Measurements from ENCODE around the gene ANKUB1.
A peak's percentile ranks its signal among the peaks of the same experiment; 100 is the strongest.

The ANKUB1 gene

DNA sequence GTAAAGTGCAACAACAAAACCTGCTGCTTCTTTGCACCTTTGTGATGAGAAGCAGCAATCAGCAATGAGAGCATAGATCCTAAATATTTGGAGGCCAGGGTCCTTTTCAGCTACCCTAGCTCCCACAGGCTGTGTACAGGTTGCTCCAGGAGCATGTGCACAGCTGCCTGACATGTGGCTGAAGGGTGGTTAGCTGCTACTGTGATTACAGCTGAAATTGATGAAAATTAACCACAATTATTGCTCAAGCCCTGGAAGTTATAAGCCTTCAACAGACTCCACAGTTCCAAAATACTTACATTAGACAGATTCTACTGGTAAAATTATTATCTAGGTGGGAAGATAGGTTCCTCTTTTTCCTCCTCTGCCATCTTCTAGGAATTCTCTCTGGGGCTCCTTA is 68.6 kb downstream of the ANKUB1 start:
- no peak overlapping the region for H3K4me2 ChIP-seq (ENCODE audit: low read length)
- no peaks in the 10 kb centered on the region for H3K27me3 ChIP-seq (ENCODE audit: control insufficient read depth, insufficient read depth, low read length)
- H3K9me3 ChIP-seq (ENCODE audit: control insufficient read depth, low read length) = no peaks in the 10 kb centered on the region
- H3K36me3 ChIP-seq (ENCODE audit: control insufficient read depth, insufficient read depth, low read length) = no peaks in the 10 kb centered on the region
- no peak overlapping the region for H3K9ac ChIP-seq
- no peak overlapping the region for H2AFZ ChIP-seq
- H3K27ac ChIP-seq = no peak overlapping the region
- no peaks in the 10 kb centered on the region for H3K79me2 ChIP-seq
- TF ChIP-seq, protein P1, sequence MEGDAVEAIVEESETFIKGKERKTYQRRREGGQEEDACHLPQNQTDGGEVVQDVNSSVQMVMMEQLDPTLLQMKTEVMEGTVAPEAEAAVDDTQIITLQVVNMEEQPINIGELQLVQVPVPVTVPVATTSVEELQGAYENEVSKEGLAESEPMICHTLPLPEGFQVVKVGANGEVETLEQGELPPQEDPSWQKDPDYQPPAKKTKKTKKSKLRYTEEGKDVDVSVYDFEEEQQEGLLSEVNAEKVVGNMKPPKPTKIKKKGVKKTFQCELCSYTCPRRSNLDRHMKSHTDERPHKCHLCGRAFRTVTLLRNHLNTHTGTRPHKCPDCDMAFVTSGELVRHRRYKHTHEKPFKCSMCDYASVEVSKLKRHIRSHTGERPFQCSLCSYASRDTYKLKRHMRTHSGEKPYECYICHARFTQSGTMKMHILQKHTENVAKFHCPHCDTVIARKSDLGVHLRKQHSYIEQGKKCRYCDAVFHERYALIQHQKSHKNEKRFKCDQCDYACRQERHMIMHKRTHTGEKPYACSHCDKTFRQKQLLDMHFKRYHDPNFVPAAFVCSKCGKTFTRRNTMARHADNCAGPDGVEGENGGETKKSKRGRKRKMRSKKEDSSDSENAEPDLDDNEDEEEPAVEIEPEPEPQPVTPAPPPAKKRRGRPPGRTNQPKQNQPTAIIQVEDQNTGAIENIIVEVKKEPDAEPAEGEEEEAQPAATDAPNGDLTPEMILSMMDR (IDR thresholded peaks at IDR 0.05) = no peak
- H3K4me3 ChIP-seq (ENCODE audit: low read depth, low read length) = no peak overlapping the region
- H3K4me1 ChIP-seq = no peaks in the 10 kb centered on the region

DNA sequence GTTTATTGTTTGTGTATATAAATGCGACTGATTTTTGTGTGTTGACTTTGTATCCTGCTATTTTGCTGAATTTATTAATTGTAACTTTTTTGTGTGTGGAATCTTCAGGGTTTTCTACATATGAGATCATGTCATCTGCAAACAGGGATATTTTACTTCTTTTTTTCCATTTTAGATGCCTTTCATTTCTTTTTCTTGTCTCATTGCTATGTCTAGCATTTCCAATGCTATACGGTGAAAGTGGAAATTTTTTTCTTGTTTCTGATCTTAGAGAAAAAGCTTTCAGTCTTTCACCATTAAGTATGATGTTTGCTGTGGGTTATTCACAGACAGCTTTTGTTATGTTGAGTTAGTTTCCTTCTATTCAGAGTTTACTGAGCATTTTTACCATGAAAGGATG is 71.4 kb downstream of the ANKUB1 start:
- H3K4me1 ChIP-seq = peaks cover 4% of the 10 kb centered on the region
- H3K27me3 ChIP-seq (ENCODE audit: control insufficient read depth, insufficient read depth, low read length) = no peaks in the 10 kb centered on the region
- H3K36me3 ChIP-seq (ENCODE audit: control insufficient read depth, insufficient read depth, low read length) = no peaks in the 10 kb centered on the region
- no peak overlapping the region for H2AFZ ChIP-seq
- H3K79me2 ChIP-seq = no peaks in the 10 kb centered on the region
- H3K9ac ChIP-seq = no peak overlapping the region
- no peaks in the 10 kb centered on the region for H3K9me3 ChIP-seq (ENCODE audit: control insufficient read depth, low read length)
- H3K4me2 ChIP-seq (ENCODE audit: low read length) = no peak overlapping the region
- H3K27ac ChIP-seq = no peak overlapping the region
- H3K4me3 ChIP-seq (ENCODE audit: low read depth, low read length) = no peak overlapping the region
- TF ChIP-seq, protein P1 (IDR thresholded peaks at IDR 0.05) = no peak

DNA sequence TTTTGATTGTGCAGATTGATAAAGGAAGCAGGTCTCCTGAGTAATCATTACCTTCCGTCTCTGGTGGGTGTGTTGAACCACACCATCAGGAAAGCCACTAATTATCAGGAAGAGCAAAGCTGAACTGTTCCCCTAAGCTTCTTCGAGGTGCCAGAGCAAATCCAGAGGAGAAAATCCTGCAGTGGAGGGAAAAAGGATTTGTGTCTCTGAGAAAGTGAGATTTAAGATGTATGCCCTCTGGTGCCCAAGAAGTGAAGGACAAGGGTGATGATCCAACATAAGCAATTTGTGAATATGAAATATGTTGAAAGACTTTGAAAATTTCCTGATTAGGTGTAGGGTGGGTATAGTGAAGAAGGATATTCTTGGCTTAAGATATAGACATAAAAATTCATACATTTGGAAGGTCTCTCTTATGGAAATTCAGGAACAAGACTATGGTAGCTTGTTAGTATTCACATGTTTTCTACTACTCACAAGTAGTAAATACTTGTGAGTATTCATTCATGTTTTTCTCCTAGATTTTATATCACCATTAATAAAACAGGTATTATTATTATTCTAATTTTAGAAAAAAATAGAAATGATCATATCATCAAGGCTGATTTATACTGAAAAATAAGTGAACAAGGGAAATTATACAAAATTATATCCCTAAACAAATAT is 74.8 kb downstream of the ANKUB1 start:
- H3K4me1 ChIP-seq = peaks cover 4% of the 10 kb centered on the region
- H3K4me3 ChIP-seq (ENCODE audit: low read depth, low read length) = peak overlapping the region; percentile 3
- TF ChIP-seq, protein P1 (IDR thresholded peaks at IDR 0.05) = peak; percentile 70
- H3K79me2 ChIP-seq = no peaks in the 10 kb centered on the region
- no peaks in the 10 kb centered on the region for H3K9me3 ChIP-seq (ENCODE audit: control insufficient read depth, low read length)
- no peak overlapping the region for H3K9ac ChIP-seq
- peak overlapping the region; percentile 10 for H3K4me2 ChIP-seq (ENCODE audit: low read length)
- no peaks in the 10 kb centered on the region for H3K36me3 ChIP-seq (ENCODE audit: control insufficient read depth, insufficient read depth, low read length)
- H3K27me3 ChIP-seq (ENCODE audit: control insufficient read depth, insufficient read depth, low read length) = no peaks in the 10 kb centered on the region
- no peak overlapping the region for H3K27ac ChIP-seq
- H2AFZ ChIP-seq = peak overlapping the region; percentile 65

DNA sequence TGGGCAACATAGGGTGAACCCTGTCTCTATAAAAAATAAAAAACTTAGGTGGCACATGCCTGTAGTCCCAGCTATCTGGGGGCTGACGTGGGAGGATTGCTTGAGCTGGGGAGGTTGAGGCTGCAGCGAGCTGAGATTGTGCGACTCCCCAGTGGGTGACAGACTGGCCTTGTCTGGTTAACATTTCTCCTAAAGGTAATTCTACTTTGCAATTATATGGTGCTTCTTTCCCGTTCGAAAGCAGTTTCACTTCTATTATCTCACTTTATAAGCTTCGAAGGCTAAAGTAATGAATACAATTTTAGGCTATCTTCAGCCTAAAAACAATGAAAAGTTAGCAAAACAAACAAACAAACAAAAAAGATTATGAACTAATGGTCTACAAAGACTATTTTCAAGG is 75.4 kb downstream of the ANKUB1 start:
- Histone ChIP-seq H3K27ac (no peak overlapping the region), H3K36me3 (ENCODE audit: control insufficient read depth, insufficient read depth, low read length) (no peaks in the 10 kb centered on the region), H3K4me2 (ENCODE audit: low read length) (peak overlapping the region; percentile 10), H2AFZ (peak overlapping the region; percentile 65), H3K4me1 (peaks cover 4% of the 10 kb centered on the region), H3K27me3 (ENCODE audit: control insufficient read depth, insufficient read depth, low read length) (no peaks in the 10 kb centered on the region), H3K9me3 (ENCODE audit: control insufficient read depth, low read length) (no peaks in the 10 kb centered on the region), H3K79me2 (no peaks in the 10 kb centered on the region), H3K9ac (no peak overlapping the region), H3K4me3 (ENCODE audit: low read depth, low read length) (peak overlapping the region; percentile 3)
- TF ChIP-seq, protein P1 (IDR thresholded peaks at IDR 0.05) = no peak

DNA sequence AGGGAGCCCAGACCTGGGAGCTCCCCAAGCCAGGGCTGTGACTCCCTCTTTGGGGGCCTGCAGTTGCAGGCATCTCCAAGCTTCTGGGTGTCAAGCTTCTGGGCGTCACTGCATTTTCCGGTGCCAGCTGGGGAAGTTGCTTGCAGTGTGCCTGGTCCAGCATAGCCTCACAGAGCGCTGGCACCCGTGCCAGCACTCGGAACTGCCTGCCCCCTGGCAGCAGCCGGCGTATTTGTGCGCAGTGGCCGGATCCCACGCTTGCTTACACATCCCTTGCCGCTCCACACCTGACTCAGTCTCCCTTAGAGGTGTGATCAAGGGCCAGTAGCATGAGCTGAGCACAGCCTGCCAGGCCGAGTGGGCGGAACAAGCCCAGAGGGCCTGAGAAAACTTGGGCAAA is 77.1 kb downstream of the ANKUB1 start:
- Histone ChIP-seq H3K27ac (no peak overlapping the region), H3K36me3 (ENCODE audit: control insufficient read depth, insufficient read depth, low read length) (no peaks in the 10 kb centered on the region), H3K9ac (no peak overlapping the region), H3K79me2 (no peaks in the 10 kb centered on the region), H3K4me1 (peaks cover 4% of the 10 kb centered on the region), H2AFZ (no peak overlapping the region), H3K27me3 (ENCODE audit: control insufficient read depth, insufficient read depth, low read length) (no peaks in the 10 kb centered on the region), H3K4me2 (ENCODE audit: low read length) (no peak overlapping the region), H3K4me3 (ENCODE audit: low read depth, low read length) (no peak overlapping the region), H3K9me3 (ENCODE audit: control insufficient read depth, low read length) (no peaks in the 10 kb centered on the region)
- TF ChIP-seq, protein P1 (IDR thresholded peaks at IDR 0.05) = no peak

Measured in parathyroid adenoma (tissue), 2 donors.